ENCODE data around the gene NPC1L1. TPM values are rescaled to one million over a fixed set of nuclear protein-coding genes. Genes with fewer than 3 reads are reported as not detected.

NPC1L1 gene, protein sequence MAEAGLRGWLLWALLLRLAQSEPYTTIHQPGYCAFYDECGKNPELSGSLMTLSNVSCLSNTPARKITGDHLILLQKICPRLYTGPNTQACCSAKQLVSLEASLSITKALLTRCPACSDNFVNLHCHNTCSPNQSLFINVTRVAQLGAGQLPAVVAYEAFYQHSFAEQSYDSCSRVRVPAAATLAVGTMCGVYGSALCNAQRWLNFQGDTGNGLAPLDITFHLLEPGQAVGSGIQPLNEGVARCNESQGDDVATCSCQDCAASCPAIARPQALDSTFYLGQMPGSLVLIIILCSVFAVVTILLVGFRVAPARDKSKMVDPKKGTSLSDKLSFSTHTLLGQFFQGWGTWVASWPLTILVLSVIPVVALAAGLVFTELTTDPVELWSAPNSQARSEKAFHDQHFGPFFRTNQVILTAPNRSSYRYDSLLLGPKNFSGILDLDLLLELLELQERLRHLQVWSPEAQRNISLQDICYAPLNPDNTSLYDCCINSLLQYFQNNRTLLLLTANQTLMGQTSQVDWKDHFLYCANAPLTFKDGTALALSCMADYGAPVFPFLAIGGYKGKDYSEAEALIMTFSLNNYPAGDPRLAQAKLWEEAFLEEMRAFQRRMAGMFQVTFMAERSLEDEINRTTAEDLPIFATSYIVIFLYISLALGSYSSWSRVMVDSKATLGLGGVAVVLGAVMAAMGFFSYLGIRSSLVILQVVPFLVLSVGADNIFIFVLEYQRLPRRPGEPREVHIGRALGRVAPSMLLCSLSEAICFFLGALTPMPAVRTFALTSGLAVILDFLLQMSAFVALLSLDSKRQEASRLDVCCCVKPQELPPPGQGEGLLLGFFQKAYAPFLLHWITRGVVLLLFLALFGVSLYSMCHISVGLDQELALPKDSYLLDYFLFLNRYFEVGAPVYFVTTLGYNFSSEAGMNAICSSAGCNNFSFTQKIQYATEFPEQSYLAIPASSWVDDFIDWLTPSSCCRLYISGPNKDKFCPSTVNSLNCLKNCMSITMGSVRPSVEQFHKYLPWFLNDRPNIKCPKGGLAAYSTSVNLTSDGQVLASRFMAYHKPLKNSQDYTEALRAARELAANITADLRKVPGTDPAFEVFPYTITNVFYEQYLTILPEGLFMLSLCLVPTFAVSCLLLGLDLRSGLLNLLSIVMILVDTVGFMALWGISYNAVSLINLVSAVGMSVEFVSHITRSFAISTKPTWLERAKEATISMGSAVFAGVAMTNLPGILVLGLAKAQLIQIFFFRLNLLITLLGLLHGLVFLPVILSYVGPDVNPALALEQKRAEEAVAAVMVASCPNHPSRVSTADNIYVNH (N-terminal part only)
- total RNA-seq (2022; extraction: Qiagen RNA extraction; ENCODE audit: low read depth): 0.05 to 0.14 TPM (median 0.06 TPM) in 5 replicates

DNA sequence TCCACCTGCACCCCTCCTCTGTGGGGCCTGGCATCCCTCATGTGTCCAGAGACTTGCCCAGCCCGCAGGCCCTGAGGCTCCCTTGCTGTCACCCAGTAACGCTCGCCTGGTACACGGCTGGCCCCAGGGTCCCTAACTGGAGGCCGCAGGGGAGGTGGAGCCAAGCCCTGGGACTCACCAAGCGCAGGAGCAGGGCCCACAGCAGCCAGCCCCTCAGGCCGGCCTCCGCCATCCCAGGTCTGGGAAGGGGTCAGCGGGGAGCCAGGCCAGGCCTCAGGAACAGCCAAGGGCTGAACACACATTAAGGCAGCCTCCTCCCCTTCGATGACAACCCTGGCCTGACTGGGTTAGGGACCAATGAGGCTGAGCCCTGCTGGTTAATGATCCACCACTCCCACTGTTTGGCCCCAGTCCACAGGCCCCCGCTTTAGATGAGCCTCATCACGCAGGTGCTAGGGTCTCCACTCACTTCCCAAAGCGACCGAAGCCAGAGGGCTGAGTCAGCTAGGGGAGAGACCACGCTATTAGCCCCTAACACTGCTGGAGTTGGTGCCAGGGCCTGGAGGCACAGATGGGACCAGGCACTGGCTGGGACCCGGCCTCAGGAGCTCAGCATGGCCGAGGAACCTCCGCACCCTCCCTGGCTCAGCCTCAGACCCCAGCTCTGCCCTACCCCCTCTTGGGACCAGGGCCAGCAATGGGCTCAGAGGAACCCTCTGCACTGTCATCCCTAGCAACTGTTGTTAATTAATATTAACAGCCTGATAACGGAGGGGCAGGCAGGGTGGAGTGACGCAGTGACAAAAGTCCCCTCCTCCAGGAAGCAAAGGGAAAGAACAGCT lies at the start of gene NPC1L1:
TSS of gene NPC1L1 (minus strand) at position 303 of the 842 bp plus-strand sequence. CDS start at position 232, 71 bp downstream.

DNA sequence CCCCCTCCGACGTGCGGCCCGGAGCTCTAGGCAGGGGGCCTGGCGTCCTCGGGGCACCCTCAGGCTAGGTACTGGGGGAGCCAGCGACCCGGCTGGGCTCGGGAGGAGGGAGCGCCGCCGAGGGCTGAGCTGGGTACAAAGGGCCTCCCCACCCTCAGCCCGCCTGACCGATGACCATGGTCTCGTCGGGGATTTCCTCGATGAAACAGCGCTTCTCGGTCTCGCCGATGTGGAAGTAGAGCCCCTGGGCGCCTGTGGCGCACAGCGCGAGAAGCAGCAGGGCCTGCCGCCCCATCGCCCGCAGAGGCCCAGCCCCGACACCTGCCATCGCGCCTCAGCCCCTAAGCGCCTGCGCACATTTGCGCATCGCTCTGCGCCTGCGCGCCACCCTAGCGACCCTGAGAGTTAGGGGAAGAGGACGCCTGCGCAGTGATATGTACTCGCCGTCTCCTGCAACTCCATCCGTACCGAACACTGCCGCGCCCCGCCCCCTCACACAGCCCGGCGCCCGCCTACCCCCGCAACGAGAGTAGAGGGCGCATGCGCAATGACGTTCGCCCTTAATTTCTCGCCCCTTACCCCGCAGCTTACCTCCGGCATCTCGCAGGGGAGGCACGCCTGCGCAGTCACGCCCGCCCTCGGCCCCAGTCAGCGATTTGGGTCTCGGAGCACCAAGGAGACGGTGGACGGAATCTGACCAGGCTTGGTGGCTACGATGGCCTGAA lies 40.9 kb upstream of the NPC1L1 start, which contains the start of gene TMED4:
TSS of gene TMED4 (minus strand) at position 353 of the 725 bp plus-strand sequence. CDS start at position 328, 25 bp downstream.

DNA sequence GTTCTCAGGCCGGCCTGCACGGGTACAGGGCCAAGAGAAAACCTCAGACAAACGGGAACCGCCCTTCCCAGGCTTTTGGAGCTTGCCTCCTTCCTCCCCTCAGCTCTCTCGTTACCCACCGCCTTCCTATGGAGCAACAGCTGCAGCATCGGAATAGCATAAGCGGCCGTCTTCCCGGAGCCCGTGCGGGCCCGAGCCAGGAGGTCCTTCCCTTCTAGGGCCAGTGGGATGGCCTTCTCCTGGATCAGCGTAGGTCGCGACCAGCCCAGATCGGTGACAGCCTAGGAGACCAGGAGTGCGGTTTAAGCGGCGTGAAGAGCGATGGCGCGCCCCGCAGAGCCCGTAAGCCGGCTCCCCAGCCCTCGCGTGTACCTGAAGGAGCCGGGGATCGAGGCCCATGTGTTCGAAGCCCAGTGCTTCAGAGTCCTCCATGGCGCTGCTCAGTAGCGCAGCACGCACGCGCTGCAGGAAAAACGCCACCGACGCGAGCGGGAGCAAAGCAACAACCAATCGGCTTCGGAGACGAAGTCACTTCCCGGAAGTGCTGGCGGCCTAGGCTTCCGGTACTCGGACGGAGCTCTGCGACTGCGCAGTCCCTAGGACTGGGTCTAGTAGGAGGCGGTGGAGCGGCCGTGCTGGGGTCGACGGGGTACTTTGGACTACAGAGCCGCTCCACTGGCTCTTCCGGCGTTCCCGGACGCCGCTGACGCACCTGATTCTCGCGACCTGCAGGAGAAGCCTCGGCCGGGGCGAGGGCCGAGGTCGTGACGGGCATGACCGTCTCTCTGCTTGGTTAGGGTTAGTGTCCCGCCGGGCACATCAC lies 32.5 kb upstream of the NPC1L1 start, which contains the start of gene DDX56:
TSS of gene DDX56 (minus strand) at position 445 of the 823 bp plus-strand sequence. CDS start at position 432, 13 bp downstream.

DNA sequence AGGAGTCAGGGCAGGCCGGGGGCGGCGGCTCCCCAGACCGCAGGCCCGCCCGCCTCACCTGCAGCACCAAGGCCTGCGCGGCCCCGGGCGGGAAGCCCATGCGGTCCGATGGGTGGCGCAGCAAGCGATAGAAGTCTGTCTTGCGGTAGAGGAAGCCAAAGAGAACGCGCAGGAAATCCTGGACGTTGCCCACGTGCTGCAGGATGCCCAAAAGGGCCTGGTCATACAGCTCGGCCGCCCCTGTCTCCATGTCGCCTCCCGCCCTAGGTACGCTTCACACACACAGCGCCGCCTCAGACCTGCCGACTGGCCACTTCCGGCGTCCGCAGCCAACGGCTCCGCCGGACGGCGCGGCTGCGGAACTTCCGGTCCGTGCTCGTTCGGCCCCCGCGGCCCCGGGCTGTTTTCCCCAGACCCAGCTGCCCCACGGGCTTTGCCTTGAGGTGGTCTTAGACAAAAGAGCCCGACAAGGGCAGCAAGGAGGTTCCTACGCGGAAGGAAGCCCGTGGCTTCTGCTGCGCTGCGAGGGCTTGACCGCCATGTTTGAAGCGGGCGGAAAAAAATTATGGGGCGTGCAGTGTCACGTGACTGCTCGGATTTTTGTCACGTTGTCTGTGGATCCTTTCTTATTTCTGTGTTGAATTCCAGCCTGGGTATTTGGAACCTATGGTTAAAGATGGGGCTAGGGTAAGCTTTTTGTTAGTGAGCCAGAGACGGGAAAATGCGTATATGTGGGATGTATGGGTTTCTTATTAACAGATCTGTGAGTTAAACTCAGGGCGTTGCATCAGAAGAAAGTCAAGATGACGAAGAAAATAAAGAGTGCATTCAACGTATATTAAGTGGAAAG lies 50.6 kb downstream of the NPC1L1 start, which contains the start of gene NUDCD3:
TSS of gene NUDCD3 (minus strand) at position 308 of the 850 bp plus-strand sequence. CDS start at position 250, 58 bp downstream.

Other genes with a start within 250 kb of the NPC1L1 start
- gene CAMK2B, start 215.7 kb downstream of the NPC1L1 start, total RNA-seq (2022; extraction: Qiagen RNA extraction; ENCODE audit: low read depth): 0.09 to 0.46 TPM (median 0.29 TPM) in 5 replicates
- gene NUDCD3, start 50.7 kb downstream of the NPC1L1 start, total RNA-seq (2022; extraction: Qiagen RNA extraction; ENCODE audit: low read depth): 46.4 to 55.1 TPM (median 50.4 TPM) in 5 replicates
- 105 to 160 TPM (median 125 TPM) in 5 replicates for gene DDX56, start 32.6 kb upstream of the NPC1L1 start, total RNA-seq (2022; extraction: Qiagen RNA extraction; ENCODE audit: low read depth)
- gene TMED4, start 40.9 kb upstream of the NPC1L1 start, total RNA-seq (2022; extraction: Qiagen RNA extraction; ENCODE audit: low read depth): 44.7 to 54.7 TPM (median 50.0 TPM) in 5 replicates
- 25.8 to 28.8 TPM (median 27.5 TPM) in 5 replicates for gene OGDH, start 65.3 kb upstream of the NPC1L1 start, total RNA-seq (2022; extraction: Qiagen RNA extraction; ENCODE audit: low read depth)
- gene ZMIZ2, start 207.5 kb upstream of the NPC1L1 start, total RNA-seq (2022; extraction: Qiagen RNA extraction; ENCODE audit: low read depth): 21.0 to 36.2 TPM (median 30.9 TPM) in 5 replicates